Right forelimb (tissue), 1 donor: ENCODE results near the gene ZNF256.

Experiments
- DNase-seq: peaks from one replicate; pipeline ENCODE4 v3.0.0-alpha.2; 2018

Gene ZNF256

DNA sequence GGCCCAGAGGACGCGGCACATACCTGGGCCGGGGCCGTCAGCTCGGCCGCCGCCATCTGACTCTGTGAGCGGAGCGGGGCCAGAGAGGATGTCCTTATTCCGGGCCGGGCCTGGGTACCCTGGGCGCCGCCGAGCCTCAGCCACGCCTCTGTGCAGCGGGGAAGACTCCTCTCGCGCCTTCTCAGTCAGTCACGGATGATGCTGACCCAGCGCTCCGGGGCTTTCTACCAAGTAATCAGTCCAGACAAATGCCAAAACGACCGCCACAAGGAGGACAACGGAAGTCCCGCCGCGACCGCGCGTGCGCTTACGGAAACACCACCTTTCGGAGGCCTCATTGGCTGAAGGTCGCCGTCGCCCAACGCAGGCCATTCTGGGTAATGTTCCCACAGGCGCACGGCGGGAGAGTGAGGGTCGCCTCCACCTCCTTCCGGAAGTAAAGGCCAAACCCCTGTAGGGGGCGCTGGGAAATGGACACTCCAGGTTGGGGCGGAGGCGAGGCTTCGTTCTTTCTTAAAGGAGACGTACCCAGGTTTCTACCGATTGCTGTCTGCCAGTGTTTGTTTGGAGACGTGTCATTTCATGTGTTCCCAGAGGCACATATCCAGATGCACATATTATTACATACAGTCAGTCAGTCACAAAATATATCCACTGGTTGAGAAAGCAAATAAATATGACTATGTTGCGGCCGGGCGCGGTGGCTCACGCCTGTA, at the start of gene ZNF256:
ZNF256 (minus strand) TSS at position 288 of the 716 bp plus-strand sequence; CDS start at position 56, 232 bp downstream.
- peak; percentile 96 for DNase-seq

DNA sequence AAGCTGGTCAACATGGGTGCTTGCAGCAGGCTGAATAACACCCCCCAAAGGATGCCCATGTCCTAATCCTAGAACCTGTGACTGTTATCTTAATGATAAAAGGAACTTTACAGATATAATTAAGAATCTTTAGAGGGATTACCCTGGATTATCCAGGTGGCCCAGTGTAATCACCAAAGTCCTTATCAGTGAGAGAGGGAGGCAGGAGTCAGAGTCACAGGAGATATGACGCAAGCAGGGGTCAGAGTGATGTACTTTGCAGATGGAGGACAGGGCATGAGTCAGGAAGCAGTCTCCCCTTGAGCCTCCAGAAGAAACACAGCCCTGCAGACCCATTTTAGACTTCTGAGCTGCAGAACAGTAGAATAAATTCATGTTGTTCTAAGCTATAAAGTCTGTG, 45.3 kb upstream of the ZNF256 start:
- no peak for DNase-seq

DNA sequence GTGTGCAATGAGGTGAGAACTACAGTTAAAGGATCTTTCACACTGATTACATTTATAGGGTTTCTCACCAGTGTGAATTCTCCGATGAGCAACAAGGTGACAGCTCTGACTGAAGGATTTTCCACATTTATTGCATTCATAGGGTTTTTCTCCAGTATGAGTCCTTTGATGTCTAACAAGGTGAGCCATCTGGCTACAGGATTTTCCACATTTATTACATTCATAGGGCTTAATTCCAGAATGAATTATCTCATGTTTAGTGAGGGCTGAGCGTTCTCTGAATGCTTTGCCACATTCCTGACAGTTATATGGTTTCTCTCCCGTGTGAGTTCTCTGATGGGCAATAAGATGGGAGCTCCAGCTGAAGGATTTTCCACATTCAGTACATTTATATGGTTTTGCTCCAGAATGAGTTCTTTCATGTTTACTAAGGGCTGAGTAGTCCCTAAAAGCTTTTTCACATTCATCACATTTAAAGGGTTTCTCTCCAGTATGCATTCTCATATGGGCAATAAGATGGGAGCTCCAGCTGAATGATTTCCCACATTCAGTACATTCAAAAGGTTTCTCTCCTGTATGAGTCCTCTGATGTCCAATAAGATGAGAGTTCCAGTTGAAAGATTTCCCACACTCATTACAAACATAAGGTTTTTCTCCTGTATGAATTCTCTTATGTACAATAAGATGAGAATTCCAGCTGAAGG, 31.2 kb upstream of the ZNF256 start:
- no peak for DNase-seq

DNA sequence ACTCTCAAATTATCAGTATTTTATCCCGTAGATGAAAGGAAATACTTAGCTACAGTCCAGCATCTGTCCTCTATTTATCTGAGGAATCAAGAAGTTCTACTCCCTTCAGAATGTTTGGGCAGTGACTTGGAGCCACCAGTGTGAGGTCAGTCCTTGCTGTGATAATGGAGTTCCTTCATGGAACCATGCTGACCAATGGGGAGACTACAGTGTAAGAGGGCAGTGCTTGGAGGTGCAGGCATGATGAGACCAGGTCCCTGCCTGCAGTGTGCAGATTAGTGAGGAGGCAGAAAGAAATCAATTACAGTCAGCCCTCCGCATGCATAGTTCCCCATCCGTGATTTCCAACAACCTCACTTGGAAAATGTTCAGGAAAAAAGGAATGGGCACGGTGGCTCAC, 26.9 kb upstream of the ZNF256 start, which contains the start of gene C19orf18:
C19orf18 (minus strand) TSS at position 101 of the 400 bp plus-strand sequence. CDS start 102 bp downstream, outside the sequence.
- no peak for DNase-seq

DNA sequence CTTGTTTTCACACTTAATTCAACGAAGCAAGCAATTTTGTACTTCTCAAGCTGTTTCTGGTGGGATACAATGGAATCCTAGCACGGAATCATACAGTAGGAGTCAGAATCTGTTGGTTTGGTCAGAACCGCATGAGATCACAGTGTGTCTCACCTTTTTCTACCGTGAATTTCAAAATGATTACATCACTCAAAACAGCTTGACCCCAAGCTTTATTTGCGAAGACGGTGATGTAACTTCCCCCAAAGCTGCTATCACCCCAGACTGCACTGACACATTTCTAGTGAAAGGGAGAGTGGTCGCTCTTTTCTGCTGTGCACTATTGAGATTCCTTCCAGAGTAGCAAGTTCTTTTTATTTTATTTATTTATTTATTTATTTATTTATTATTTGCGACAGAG, 17.3 kb upstream of the ZNF256 start:
- DNase-seq = no peak

DNA sequence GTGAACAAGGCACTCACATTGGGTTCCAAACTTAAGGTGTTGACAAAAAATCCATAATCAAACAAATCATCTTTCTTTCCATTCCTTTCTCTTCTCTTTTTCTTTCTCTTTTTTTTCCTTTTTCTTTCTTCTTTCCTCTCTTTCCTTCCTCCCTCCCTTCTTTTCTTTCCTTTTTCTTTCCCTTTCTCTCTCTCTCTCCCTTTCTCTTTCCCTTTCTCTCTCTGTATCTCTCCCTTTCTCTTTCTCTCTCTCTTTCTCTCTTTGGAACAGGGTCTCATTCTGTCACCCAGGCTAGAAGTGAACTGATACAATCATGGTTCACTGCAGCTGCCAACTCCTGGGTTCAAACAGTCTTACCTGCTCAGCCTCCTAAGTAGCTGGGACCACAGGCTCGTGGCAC, 14.3 kb upstream of the ZNF256 start:
- no peak for DNase-seq

DNA sequence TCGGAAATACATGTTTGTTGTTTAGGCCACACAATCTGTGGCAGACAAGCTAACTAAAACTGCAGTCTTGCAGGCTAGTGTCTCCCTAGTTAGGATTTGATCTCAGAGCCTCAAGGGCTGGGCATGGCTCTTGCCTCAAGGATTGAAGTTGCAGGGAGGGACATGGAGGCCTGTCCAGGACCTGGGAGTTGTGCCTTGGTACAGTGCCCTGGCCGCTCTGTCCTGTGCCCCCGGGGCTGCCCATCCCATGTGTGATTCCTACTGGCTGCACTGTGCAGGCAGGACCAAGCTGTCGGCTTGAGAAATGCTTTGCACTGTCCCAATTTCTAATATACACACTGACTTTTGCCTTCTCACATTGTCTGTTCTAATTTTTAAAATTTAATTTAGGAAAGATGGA, 7.5 kb upstream of the ZNF256 start:
- no peak for DNase-seq

DNA sequence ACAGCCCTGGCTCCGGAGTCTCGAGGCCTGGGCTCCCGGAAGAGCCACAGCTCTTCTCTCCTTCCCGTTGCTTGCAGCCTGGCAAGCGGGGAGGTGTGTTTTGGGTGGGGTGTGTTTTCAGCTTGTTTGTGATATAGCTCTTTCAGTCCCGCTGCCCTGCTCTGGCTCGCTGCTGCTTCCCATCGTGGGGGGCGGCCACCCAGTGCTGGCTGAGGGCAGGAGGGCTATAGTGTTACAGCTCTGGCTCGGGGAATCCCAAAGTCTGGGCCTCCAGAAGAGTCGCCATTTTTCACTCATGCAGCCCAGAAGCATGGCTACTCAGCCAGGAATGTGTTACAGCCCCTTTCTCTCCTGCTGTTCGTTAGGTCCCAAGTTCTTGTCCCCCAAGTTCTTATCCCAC, 2.2 kb upstream of the ZNF256 start:
- DNase-seq = no peak

DNA sequence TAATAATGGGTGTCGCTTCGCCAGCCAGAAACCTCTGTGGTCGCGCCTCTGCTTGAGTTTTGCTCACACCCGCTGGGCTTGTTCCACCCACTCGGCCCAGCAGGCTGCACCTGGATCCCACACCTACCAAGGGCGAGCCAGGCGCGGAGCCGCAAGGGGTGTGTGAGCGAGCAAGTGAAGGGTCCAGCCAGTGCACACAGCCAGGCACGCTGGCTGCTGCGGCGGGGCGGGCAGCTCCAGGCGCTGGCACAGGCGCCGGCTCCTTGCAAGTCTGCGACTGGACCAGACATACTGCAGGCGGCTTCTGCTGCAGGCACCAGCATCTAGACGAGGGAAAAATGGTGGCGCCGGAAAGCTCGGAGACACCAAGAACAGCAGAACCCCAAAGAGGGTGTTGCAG, 1.8 kb upstream of the ZNF256 start:
- no peak for DNase-seq

DNA sequence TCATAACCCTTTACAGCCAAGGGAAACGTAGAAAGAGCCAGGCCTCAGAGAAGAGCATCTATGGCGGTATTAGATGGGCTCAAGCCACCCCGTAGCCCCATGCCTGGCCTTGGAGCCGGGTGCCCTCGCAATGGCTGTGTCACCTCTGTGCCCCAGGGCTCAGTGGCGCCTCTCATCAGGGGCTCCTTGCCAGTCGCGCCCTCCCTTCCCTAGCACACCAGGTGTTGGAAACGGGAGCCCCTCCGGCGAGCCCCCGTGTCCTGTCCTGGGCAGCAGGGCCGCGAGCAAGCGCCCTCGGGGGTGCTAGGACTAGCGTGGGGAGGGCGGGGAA, 453 bp downstream of the ZNF256 start:
- no peak for DNase-seq

DNA sequence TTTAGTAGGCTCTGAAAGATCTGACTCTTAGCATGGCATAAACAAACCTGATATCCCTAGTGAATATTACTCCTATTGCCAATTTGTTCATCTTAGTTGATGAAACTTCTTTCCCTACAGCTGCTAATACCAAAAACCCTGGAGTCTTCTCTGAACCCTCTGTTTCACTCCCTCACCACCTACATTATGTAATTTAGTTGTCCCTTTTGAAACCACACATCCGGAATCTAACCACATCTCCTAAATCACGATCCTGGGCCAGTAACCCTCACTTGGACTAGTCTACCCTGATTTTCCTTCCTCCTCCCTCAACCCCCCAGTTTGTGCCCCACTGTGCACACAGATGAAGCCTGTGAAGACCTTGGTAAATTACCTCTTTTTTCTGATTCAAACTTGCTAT, 1.2 kb downstream of the ZNF256 start:
- DNase-seq = no peak

DNA sequence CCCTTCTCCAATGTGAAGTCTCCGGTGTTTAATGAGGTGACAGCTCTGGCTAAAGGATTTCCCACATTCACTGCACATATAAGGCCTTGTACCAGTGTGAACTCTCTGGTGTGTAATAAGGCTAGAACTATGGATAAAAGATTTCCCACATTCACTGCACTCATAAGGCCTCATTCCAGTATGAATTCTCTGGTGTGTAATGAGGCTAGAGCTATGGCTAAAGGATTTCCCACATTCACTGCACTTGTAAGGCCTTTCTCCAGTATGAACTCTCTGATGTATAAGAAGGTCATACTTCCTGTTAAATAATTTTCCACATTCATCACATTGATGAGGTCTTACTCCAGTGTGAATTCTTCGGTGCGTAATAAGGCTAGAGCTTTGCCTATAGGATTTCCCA, 5.9 kb downstream of the ZNF256 start:
- no peak for DNase-seq

DNA sequence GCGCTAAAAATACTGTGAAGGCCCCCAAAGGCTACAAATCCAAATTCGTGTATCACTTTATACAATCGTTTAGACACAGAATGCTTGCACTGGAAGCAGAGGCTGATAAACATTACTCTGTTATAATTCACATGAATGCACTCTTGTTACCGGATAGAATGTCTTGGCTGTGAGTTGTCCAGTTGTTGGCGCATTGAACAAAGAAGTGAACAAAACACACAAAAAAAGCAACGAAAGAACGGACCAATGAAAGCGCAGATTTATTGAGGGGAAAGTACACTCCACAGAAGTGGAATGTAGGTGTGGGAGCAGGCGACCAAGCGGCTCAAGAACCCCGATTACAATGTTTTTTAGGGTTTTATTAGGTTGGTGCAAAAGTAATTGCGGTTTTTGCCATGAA, 11.8 kb downstream of the ZNF256 start:
- no peak for DNase-seq

DNA sequence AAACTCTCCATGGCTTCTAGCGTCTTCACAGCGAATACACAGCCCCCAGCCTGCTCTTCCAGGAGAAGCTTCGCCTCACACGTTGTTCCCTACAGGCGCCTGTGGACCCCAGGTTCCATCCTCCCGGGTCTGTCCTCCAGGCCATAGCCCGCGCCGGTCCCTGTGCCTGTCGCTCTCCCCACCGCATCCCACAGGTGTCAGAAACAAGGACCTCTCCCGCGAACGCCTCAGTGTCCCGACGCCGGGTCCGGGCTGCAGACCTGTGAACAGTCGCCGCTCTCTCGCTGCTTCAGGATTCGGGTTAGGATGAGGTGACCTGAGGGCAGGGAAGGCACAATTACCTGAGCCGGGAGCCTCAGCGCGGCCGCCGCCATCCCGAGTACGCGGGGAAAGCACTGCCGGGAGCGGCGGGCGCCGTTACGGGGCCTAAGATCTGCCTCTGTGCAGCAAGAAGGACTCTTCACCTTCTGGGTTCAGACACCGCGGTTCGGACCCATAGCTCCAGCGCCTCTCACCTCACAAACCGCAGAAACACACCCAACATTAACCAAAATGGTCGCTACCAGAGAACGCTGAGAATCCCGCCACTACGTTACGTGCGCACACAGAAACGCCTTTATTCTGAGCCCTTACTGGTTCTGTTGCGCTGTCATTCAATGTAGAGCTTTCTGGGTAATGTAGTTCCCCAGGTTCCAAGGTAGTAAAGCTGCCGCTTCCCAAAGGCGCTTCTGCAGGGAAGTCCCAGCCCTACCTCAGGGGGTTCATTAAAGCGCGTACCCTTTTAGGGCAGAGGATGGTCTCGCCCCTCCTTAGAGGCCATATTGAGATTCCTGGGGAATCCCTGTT, 12.5 kb downstream of the ZNF256 start, which contains the start of gene ZNF418:
ZNF418 (minus strand) TSS at position 583 of the 846 bp plus-strand sequence. CDS start 1,580 bp downstream, outside the sequence.
- DNase-seq = peak; percentile 81

DNA sequence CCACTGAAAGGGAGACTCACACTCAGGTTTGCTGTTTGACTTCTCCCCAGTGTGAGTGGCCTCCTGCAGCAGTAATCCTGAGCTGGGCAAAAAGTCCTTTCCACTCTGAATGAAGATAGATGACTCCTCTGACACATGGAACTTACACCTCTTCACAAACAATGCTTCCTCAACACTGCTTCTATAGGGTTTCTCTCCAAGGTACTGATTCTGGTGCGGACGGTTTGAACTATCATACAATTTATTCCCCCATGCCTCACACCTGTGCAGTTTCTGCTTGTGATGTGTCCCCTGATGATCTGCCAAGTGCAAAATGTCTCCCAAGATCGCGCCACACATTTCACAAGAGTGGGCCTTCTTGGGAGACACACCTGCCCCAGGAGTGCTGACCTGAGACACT, 19.9 kb downstream of the ZNF256 start:
- no peak for DNase-seq

DNA sequence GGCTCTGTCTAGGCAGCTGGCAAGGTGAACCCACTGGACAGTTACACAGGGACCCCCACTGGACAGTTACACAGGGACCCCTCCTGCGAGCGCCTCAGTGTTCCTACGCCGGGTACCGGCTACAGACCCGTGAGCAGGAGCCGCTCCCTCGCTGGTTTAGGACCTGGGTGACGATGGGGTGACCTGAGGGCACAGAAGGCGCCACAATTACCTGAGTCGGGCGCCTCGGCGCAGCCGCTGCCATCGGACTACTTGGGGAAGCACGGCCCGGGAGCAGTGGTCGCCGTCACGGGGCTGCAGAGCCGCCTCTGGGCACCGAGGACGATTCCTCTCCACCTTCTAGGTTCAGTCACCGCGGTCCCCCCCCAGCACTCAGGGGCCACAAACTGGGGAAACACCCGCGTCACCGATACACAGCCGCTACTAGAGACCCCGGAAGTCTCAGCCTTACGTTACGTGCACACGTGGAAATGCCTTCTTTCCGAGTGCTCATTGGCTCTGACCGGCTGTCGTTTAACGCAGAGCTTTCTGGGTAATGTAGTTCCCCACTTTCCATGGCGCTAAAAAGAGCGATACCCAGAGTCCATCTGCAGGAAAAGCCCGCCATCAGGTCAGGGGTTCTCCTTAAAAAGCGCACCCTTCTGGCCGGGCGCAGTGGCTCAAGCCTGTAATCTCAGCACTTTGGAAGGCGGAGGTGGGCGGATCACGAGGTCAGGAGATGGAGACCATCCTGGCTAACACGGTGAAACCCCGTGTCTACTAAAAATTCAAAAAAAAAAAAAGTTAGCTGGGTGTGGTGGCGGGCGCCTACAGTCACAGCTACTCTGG, 31.1 kb downstream of the ZNF256 start, which contains the start of gene ZNF417:
ZNF417 (minus strand) TSS at position 425 of the 828 bp plus-strand sequence; CDS start at position 244, 181 bp downstream.
- peak; percentile 87 for DNase-seq

DNA sequence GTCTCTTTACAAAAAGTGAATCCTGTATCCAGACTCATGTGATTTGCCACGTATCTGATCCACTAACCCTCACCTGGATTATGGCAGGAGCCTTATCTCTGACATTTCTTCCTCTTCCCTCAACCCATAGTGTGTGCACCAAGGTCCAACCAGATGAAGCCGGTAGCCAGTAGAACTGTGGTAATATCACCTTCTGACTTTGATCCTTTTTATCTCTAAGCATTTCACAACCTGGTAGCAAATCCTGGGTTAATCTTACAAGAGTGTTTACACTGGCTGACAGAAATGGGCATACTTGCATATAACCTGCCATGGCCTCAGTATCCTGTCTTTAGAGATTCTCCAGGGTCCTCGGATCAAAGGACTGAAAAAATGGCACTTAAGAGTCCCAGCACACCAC, 33.0 kb downstream of the ZNF256 start:
- DNase-seq = no peak

DNA sequence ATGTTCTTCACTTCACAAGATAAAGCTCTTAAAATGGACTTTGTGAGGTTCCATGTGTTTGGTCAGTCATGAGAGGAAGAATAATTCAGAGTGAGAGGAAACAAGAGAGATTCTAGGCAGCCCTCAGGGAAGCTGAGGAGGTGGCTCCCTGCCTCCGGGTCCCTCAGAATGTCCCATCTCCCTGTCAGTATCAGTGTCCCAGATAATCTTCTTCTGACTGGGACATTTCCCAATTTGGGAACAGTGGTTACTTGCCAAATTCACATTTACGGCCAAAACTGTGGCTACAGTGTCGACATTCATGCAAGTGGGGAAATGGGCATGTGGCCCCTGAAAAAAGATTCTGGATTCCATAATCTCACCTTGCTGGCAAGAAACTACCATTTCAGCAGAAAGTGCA, 40.1 kb downstream of the ZNF256 start:
- no peak for DNase-seq

DNA sequence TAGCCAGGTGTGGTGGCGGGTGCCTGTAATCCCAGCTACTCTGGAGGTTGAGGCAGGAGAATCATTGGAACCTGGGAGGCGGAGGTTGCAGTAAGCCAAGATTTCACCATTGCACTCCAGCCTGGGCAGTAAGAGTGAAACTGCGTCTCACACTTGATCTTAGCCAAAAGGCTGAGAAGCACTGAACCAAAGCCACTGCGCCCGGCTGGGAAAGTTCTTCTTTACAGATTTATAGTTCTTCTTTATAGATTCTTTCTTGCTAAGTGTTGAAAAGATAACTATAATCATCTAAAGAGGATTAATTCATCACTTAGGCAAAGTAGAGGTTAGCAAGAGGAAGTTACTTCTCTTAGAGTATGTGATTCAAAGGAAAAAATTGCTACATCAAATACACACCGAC, 42.2 kb downstream of the ZNF256 start:
- no peak for DNase-seq

DNA sequence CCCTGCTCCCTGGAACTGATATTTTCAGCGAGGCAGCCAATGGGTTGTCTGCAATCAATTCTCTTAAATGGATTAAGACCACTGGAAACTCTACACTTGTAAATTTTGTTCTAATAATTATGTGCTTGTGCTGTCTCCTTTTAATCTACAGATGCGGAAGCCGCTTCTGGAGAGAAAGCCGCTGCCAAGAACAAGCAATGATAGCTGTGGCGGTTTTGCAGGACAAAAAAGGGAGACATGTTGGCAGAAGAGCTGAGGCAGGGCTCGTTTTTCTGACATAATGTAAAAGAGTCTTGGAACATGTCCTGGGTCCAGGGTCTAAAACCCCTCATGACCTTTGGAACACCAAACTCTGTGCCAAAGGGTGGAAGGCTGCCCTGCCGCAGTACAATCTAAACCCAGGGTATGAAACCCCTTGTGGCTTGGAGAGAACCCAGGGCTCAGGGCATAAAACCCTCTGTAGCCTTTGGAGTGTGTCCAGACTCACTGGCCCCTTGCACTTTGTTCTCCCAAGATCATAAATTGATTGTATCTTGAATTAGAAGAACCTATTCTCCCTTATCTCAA, 43.8 kb downstream of the ZNF256 start:
- DNase-seq = no peak

DNA sequence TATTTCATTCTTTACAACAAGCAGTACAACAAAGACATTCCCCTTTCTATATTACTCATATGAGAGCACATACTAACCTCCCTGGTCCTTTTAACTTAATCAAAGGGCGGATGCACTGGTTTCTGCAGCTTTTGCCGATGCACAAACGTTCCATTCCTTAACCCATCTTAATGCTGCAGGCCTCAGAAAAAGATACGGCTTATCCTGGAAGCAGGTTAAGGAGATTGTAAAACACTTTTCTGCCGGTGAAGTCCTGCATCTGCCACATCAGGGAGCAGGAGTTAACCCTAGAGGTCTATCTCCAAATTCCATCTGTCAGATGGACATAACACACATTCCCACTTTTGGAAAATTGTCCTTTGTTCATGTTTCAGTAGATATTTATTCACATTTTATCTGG, 47.2 kb downstream of the ZNF256 start:
- no peak for DNase-seq
